ENCODE results near the gene RAB34.

DNA sequence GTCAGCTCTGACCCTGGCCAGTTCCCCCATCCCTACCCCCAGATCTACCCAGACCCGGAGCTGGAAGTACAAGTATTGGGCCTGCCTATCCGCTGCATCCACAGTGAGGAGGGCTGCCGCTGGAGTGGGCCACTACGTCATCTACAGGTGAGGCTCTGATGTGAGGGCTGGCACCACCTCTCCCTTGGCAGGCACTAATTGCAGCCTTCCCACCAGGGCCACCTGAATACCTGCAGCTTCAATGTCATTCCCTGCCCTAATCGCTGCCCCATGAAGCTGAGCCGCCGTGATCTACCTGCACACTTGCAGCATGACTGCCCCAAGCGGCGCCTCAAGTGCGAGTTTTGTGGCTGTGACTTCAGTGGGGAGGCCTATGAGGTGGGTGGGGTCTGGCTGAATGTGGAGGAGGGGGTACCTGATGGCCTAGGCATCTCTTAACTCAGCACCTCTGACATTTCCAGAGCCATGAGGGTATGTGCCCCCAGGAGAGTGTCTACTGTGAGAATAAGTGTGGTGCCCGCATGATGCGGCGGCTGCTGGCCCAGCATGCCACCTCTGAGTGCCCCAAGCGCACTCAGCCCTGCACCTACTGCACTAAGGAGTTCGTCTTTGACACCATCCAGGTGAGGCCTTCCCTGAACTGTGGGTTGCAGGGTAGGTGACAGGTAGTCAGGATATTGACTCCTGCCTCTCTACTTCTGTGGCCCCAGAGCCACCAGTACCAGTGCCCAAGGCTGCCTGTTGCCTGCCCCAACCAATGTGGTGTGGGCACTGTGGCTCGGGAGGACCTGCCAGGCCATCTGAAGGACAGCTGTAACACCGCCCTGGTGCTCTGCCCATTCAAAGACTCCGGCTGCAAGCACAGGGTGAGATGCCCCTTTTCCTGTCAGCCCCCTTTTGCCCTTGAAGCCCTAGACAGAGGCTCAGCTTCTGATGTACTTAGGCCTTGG is 30.4 kb upstream of the RAB34 start:
- TF ChIP-seq CTCF (IDR thresholded peaks at IDR 0.05) (no peak), POLR2A (IDR thresholded peaks at IDR 0.05) (no peak)

Data from thyroid gland (tissue), 4 donors.